Smooth muscle cell of the coronary artery (primary cell): ENCODE measurements around the gene ABCG2. TPM values are rescaled to one million over a fixed set of nuclear protein-coding genes. Genes with fewer than 3 reads are reported as not detected.

Source experiments
- total RNA-seq: library from RNA; depleted of rRNA; stranded (reverse); fragments of >200 nt; gene quantifications from 2 replicates; pipeline ENCODE4 v1.2.3, GENCODE V29; 2014; ENCODE audit warnings: low replicate concordance

The ABCG2 gene
- 0.47 and 3.4 TPM in 2 replicates for total RNA-seq

DNA sequence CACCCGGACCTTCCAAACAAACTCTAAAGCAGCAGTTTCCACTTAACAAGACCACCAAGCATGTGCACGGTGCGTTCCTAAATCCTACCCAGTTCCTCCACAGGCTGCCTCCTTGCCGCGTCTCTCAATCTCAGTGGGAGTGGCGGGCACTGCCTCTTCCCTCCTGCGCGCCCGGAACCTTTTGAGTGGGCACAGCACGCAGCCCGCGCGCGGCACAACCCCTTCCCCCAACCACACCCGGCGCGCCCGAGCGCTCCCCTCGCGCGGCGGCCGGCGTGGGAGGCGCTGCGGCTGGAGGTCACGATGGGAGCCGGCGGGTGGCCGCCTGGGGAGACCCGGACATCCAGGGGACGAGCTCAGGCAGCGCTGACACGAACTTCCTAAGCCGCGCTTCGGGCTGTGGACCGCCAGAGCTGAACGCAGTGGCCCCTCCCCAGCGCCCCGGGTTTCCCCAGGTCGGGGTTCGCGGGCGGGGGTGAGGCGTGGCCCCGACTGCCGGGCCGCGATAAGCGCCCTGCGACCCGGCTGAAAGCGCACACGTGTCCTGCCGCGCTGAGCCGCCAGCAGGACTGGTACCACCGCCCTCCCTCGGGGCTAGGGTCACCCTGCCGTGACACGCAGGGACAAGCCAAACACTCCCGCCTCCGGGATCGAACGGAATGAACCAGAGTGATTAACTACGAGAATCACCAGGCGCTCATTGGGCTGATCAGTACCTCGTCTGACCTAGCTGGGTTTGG, at the start of gene ABCG2:
Gene ABCG2, minus strand, starts transcription at position 151 of the 740 bp plus-strand sequence. CDS start 18,644 bp downstream, outside the sequence.

Other genes with a start within 250 kb of the ABCG2 start
- gene SPP1, start 182.9 kb downstream of the ABCG2 start, total RNA-seq, result 0.15 and 0.23 TPM in 2 replicates
- gene PKD2, start 151.0 kb downstream of the ABCG2 start, total RNA-seq, result 120 and 153 TPM in 2 replicates
- 20.3 and 32.8 TPM in 2 replicates for gene PPM1K, start 125.9 kb upstream of the ABCG2 start, total RNA-seq
- 3.2 and 5.0 TPM in 2 replicates for gene HERC6, start 220.2 kb upstream of the ABCG2 start, total RNA-seq